HuH-7 (cell line): Measurements from ENCODE around the gene C14orf119.

Experiments used
- DNase-seq: peaks from one replicate; pipeline ENCODE4 v3.0.0; 2011; ENCODE audit warnings: low spot score

Gene C14orf119

DNA sequence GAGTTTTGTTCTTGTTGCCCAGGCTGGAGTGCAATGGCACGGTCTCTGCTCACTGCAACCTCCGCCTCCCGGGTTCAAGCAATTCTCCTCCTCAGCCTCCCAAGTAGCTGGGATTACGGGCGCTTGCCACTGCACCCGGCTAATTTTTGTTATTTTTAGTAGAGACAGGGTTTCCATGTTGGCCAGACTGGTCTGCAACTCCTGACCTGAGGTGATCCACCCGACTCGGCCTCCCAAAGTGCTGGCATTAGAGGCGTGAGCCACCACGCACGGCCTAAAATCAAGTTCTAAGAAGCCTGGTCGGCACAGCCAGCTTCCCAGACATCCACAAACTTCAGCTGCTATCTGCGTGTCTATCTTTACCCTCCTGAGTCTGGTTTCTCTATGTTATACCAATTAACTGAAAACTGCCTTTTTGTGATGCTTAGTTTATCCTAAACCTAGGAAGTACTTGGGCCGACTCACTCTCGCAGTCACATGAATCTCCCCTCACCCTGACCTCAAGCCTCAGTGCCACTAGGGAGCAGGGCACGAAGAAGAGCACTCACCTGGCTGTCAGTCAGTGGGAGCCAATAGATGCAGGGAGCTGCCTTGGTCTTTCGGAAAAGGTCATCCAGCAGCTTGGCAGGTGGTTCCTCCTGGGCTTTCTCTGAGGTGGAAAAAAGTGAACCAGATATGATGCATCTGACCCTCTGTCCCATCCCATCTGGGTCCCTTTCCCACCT is 34.6 kb upstream of the C14orf119 start:
- no peak for DNase-seq

DNA sequence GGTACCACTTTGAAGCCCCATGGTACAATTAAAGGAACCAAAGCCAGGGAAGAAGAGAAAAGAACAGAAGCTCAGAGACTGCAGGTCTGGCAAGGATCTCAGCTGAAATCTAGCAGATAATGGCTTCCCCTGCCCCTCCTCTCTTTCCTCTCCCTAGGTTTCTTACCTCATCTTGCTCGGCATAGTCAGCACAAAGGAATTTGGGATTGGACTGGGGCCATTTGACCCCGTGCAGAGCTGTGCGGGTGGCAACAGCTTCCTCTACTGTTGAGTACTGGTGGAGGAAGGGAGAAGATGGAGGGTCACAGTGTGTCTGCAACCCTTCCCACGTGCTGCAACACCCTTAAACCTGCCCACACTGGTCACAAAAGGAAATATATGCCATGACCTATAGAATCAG is 33.3 kb upstream of the C14orf119 start:
- no peak for DNase-seq

DNA sequence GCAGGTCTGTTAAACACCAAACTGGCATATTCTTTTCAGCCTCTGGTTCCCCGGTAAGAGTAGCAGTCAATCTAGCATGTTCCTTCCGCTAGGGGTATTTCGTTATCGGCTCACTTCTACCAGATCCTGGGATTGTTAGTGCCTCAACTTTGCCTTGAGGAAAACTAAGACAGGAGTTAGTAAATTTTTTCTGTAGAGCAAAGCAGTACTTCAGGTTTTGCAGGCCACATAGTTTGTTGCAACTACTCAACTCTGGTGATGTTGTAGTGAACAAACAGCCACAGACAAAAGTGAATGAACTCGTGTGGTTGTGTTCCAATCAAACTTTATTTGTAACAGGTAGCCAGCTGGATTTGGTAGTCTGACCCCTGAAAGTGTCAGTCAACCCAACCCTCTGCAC is 31.7 kb upstream of the C14orf119 start:
- no peak for DNase-seq

DNA sequence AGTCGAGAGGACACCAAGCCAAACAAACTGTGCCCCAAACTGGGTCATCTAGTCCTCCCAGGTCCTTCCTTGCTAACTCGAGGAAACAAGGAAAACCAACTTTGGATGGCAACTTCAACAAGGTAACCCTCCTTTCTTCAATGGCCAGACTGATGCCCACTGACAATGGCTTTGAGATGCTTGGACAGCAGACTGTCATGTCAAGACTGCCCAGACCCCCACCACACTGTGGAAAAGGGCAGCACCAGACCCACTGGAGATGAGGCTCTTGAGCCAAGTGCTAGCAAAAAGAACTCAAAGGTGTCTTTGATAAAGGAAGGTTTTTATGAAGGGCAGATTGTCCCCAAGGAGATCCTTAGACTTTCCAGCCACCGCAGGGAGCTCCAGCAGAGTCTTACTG is 28.9 kb upstream of the C14orf119 start:
- DNase-seq: no peak

DNA sequence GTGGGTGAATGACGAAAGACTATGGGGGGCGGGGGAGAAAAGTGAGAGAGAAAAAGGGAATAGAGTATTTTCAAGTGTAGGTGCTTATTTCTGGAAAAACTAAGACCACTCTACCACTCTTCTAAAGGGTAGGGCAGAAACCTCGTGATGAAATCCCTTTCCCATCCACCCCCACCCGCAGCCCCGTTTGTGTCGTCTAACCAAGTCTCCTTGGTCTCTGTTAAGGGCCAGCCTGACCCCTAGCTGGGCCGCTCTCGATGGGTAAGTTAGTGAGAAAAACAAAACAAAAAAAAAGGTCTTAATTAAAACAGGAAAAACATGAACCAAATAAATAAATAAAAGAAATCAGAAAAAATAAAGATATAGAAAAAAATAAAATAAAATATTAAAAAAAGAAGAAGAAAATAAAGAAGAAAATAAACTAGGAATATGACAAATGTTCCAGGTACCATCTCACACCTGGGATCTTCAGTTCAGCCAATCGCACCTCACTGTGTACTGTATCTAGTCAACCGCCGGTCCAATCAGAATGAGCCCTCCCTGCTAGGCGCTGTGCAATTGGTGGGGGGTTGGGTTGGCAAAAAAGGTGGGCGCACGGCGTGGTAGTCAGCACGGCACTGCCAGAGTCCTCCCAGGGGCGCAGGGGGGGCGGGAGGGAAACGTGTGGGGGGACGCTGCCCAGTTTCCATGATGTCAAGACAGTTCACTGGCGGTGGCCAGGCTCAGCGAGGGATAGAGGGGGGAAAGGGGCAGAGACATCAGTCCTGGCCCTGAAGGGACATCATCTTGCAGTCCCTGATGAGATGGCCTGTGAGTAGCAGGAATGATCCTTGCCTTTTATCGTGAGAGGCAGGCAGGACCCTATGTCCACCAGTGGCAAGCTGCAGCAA is 28.2 kb upstream of the C14orf119 start:
- DNase-seq: no peak

DNA sequence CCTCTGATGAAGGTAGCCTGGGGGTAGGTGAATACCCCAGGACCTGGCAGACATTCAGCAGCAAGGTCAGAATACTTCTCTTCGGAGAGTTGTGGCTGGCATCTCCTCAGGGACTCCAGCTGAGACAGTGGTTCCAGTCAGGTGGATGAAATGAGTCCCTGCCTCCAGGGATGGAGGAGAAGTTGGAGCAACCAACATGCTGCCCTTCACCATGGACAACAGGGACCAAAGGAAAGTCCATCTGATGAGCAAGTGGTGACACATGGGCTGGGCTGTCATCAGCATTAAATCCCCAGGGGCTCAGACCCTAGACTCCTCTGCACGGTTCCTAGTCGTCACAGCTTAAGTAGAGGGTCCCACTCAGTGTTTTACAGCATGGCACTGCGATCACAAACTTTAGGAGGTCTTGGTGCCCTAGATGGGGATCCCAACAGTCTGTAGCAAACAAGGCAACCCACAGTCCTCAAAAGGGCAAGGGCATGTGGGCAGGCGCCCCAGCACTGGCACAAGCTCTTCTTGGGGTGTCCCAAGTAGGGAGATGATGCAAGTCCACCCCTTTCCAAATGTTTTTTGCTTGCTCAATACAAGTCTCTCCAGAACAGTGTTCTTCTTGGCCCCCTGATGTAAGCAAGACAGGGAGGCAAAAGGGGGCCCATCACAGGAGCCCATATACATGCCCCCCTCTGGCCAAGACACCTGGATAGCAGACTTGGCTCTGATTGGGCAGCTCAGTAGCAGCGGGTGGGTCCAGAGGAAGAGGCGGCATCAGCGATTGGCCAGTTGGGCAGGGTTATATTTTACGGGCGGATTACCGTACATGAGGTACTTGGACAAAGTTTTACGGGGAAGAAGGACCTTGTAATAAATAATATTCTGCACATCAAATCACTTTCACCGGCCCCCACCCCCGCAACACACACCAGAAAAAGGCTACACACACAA is 27.2 kb upstream of the C14orf119 start:
- DNase-seq: no peak

DNA sequence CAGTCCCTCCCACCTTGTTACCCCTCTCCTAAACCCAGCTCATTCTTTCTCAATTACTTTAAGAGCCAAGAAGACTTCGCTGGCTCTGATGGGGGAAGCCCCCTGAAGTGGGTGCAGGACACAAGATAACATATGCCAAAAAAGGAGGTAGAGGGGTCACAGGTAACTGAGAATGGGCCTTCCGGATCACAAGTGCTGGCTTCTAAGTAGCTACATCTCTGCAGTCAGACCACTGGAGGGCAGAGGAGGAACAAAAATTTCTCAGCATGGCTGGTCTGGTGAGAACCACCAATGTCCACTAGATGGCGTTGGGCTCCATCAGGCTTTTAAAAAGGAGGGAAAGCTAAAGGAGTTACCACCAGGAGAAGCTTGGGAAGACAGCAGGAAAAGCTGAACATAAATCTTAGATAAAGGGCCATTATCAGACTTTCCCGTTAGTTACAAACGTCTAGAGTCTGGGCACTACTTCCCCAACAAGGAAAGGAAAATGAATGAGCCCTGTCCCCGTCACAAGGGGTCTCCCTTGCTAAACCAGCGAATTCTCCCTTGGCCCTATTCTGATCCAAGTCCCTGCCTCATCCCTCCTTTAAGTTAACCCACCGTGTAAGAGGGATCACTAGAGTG is 26.4 kb upstream of the C14orf119 start:
- peak; percentile 88 for DNase-seq

DNA sequence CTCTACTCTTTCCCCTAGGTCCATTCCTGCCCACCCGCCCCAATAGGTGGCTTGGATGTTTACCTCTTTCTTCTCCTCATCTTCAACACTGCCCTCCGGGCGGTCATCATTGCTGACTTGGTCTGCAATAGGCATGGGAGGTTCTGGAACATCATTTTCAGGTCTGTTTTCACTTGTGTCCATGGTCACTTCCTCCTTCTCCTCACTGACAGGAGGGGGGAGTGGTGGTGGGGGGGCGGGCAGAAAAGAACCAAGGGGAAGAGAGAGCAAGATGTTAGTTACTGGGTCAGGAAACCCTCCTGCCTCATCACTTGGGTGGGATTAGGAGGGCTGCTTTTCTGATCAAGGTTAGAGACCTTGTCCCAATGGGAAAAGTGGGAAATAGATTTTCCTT is 25.9 kb upstream of the C14orf119 start:
- no peak for DNase-seq

DNA sequence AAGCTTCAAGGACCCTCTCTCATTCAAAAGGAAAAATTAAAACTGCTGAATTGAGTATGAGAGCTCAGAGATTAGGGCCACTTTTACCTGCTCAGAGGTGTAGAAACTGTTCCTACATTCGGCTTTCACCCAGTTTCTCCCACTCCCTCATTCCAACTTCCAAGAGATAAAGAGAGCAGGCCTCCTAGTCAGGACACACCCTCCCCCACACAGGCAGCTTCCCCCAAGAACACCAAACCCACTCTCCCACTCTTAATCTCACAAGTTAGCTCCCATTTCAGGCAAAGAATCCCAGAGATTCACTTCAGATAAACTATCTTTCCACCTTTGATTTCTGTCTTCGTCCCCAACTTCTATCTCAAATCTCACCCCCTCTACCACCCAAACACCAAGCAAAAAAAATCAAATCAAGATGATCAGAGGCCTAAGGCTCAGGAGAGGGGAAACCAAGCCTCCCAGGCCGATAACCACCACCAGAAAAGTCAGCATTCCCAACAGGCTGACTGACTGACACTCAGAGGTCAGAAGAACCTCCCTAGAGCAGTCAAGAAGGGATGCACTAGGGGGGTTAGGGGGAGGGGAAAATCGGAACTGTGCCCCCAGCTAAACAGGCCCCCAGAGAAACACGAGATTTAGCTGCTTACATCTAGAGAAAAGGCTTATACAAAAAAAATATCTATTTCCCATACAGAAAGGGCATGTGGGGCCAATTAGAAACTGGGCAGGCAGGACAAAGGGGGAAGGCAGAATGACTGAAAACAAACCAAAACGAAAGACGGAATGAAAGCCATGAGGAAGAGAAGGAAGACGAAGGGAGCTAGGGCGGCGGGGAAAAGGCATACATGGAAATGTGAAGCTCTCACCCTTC is 24.8 kb upstream of the C14orf119 start:
- DNase-seq: no peak

DNA sequence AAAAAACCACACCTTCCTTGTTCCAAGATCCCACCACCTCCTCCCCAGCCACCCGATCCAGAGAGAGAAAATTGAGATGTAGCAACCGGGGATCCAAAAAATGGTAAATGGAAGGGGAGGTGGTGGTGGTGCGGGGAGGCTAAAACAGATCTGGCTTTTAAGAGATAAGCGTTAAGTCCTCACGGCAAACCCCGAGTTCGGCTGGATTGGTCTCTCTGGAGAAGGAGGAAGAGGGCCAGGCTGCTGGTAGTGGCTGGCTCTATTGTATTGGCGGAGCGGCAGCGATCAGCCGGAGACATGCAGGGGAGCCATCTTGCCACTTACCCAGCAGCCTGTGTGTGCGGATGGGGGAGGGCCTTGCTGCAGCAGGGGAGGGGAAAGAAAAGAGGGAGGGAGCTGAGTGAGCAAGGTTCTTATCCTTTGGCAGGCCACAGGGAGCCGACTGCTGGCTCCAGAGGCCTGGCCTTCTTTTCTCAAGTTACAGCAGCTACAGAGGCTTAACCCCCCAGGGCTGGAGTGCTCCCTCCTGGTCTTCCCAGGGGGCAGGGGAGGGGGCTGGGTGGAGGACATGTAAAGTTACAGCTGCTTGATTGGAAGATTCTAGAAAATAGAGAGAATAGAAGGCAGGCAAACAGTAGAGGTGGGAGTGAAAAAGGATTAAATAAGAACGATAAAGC is 23.9 kb upstream of the C14orf119 start:
- peak; percentile 93 for DNase-seq

DNA sequence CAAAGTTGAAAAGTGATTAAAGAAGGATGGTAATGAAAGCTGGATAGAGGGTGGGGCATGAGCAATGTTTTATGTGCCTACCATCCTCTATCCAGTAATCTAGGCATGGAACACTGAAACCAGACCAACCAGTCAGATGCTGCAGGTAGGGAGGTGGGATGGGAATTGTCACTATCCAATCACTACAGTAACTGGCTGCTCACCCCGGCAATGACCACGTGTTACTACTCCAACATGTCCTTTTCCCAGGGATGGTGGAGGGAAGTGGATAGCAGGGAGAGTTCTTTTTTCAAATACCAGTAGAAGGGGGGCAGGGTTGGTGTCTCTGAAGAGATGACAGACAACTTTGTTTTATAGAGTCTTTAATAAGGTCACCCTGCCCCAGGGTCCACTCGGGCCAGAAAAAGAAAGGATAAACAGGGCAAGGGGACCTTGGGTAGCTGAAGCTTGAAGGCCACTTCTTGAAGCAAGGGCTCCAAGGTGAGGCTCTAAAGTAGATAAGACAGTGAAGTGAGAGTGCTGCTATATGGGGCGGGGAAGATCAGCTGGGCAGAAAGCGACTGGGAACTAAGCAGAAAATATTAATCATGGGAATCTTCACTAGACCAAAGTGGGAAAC is 23.3 kb upstream of the C14orf119 start:
- DNase-seq: no peak

DNA sequence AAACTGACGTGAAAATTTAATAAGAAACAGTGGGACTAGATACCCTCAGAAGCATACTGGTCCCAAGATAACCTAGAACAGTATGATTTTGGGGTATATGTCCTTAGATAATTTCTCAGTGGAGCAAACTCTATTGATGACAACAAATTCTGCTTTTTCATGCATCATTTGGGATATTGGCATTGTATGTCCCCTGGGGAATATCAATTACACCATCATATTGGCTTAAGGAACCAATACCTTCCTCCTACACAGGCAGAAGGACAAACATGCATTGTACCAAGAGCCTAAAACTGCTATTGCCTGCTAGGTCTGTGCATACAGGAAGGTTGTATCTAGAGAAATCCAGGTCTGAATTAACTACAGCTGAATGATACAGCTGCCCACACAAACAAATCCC is 20.4 kb upstream of the C14orf119 start:
- no peak for DNase-seq

DNA sequence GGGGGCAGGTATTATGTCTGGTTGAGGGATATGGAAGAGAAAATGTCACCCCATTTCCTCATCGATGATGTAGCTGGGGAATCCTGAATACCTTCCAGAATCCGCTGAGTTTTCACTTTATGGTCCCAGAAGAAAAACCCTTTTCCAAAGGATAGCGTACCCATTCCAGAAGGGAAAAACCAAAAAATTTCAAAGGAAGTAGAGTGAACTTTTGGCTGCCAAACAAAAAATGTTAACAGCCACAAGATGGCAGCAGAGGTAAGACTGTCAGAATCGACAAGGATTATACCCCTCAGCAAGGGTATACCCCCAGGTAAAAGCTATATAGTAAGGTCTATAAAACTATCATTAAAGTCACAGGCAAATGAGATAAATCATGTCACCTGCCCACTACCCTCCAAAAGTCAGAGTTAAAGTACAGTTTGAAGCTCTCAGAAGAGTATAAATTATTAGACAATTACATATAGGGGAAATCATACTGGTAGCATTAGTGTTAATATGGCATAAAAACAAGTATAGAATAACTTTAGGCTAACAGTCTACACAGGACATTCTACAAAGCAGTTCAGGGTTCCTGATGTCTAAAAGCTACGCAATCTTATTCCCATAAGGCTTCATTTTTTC is 18.4 kb upstream of the C14orf119 start:
- no peak for DNase-seq

DNA sequence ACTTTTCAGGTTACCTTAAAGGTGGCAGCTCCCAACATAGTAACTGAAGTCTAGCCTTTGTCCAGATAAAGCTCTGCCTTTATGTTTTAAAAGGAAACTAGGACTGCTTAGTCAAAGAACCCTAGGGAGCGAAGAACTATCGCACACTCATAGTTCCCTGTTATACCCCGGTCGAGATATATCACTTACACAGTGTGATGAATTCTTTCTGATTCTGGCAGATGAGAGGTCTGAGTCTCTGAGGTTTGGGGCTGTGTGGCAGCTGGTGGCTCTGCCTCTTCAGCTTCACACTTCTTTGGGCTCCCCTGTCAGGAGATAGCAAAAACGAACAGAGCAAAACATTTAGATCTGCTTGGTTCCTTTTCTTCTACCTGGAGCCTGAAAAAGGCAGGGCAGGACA is 17.3 kb upstream of the C14orf119 start:
- DNase-seq: no peak

DNA sequence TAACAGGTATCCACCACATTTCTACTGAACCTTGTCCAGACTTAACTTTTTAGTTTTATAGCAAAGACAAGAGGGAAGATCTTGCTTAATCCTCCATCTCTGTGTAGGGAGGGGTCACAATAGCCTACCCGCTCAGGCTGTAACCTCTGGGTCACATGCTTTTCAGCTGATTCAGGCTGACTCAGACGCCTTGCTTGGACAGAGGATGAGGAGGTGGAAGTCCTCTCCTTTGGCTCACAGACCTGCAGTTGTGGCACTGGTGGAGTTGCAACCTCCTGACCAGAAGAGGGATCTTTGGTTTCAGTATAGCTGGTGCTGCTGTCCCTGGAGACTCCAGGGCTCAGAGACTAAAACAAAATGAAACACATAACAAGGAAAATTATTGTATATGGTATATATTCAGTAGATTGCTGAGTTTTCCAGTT is 16.6 kb upstream of the C14orf119 start:
- DNase-seq: no peak

DNA sequence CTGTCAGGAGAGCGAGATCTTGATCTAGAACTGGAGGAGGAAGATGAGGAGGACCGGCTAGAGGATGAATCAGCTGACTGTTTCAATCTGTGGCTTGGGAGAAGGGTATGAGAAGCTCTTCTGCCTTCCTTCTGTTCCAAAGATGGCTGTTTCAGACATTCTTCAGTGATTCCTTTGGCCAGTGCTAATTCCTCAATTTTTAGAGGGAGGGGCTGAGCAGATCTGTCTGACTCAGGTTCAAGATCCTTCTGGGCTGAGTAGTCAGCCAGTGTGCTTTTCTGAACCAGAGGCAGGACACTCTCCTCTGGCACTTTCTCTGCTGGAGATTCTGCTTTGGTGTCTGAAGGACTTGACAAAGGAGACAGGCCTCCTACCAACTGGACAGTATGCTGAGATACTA is 15.6 kb upstream of the C14orf119 start:
- no peak for DNase-seq

DNA sequence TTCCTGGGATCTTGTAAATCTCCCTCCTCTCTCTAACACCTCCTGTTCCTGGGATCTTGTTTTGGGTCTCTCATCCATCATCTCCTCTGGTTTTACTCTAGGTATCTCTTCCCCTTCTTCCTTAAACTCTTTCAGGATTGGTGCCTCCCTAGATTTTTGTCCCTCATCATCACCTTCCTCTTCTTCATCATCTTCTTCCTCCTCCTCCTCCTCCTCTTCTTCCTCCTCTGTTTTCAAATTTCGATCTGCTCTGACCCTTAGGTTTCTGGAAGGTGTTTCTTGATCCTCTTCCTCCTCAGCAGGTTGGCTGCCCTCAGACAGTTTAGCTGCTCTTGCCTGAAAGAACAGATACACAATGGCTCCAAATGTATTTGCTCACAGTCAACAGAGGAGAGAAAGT is 14.8 kb upstream of the C14orf119 start:
- DNase-seq: no peak

DNA sequence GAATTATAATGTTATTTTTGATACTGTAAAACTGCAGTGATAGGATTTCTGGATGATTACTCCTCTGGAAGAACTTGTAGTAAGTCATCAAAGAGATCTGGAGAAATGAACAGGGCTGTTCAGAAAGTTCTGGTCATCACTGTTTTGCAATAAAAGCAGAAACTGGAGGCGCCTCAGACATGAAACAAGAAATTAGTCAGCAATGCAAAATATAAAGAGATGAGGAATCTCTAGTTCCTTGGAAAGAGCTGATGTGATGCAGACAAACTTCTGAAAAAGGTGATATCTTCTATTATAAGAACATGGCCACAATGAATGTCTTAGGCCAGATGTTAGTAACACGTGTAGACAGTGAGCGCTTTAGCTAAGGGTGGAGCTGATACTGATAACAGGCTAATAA is 9.8 kb upstream of the C14orf119 start:
- DNase-seq: no peak

DNA sequence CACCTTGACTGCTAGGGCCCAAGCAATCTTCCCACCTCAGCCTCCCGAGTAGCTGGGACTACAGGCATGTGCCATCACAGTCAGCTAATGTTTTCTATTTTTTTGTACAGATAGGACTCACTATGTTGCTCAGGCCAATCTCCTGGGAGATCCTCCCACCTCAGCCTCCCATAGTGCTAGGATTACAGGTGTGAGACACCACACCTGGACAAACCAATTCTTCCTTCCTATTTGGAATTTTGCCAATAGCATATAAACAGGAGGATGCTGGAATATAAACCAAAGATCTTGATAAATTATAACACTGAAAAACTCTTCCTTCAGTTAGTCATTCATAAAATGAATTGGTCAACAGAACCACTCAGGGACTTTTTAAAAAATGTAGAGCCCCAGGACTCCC is 8.7 kb upstream of the C14orf119 start:
- DNase-seq: no peak
